COLO829 (cell line): ENCODE results near the gene KRTAP4-2.
"Not testable (repeated sequence)": the region's sequence is repeated elsewhere in the genome, so short reads cannot be mapped to it uniquely, and the experiment has no call there.

Source experiments
- DNase-seq: peaks from one replicate; pipeline ENCODE4 v3.0.0; 2012; ENCODE audit warnings: low spot score

KRTAP4-2 gene

DNA sequence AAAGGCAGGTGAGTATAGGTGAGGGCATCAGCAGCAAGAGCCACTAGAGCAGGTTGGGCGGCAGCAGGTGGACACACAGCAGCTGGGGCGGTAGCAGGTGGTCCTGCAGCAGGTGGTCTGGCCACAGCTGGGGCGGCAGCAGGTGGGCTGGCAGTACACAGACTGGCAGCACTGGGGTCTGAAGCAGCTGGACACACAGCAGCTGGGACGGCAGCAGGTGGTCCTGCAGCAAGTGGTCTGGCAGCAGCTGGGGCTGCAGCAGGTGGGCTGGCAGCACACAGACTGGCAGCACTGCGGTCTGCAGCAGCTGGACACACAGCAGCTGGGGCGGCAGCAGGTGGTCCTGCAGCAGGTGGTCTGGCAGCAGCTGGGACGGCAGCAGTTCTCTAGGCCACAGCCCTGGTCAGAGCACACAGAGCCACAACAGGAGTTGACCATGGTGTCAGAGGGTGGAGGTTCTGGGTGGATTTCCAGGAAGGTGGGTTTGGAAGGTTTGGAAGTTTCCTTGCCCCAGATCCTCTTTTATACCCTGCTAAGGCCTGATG, at the start of gene KRTAP4-2:
TSS of gene KRTAP4-2 (minus strand) at position 495 of the 545 bp plus-strand sequence. CDS start at position 438, 57 bp downstream.
- no peak for DNase-seq

DNA sequence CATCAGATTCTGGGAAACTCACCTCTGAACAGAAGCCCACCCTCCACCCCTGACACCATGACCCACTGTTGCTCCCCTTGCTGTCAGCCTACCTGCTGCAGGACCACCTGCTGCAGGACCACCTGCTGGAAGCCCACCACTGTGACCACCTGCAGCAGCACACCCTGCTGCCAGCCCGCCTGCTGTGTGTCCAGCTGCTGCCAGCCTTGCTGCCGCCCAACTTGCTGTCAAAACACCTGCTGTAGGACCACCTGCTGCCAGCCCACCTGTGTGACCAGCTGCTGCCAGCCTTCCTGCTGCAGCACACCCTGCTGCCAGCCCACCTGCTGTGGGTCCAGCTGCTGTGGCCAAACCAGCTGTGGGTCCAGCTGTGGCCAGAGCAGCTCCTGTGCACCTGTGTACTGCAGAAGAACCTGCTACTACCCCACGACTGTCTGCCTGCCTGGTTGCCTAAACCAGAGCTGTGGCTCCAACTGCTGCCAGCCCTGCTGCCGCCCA, 48.6 kb upstream of the KRTAP4-2 start, which contains the start of gene KRTAP9-2:
TSS of gene KRTAP9-2 (plus strand) at position 51 of the 498 bp plus-strand sequence. CDS start at position 58, 7 bp downstream.
- DNase-seq, result not testable (repeated sequence)

DNA sequence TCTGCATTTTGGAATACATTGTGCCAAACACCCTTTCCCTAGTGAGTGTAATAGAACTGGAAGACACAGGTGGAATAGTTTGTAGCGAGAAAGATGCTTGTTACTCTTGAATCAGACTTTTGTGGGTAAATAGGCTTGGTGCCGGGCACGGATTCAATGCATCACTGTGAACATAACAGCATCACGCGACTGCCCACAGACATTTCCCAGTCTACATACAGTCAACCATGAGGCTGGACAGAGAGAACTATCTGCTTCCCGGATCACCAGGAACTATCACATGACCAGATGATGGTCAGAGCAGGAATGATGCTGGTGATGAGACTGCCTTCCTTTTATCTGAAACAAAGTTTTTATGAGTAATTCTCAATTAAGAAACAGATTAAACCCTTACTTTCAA, 48.0 kb upstream of the KRTAP4-2 start:
- peak; percentile 41 for DNase-seq

DNA sequence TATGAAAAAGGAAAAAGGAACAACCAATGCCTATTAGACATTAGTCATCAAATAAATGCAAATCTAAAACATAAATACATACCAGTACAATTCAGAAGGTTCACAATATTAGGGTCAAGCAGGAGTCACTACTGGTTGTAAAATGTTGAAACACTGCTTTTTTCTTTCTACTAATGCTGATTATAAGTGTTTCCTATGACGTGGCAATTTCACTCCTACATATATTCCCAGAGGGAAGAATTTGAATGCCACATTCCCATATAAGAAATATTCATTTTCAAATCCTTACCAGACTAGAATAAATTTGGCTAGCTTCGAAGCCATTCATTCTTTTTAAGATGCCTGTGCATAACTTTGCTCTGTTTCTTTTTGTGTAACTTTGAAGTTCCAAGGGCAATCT, 45.8 kb upstream of the KRTAP4-2 start:
- DNase-seq, result peak; percentile 57

DNA sequence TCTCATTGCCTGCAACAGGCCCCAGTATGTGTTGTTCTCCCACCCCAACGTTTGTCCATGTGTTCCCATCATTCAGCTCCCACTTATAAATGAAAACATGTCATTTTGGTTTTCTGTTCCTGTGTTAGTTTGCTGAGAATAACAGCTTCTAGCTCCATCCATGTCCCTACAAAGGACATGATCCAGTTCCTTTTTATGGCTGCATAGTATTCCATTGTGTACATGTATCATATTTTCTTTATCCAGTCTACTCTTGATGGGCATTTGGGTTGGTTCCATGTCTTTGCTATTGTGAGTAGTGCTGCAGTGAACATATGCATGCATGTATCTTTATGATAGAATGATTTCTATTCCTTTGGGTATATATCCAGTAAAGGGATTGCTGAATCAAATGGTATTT, 37.7 kb upstream of the KRTAP4-2 start:
- no peak for DNase-seq

DNA sequence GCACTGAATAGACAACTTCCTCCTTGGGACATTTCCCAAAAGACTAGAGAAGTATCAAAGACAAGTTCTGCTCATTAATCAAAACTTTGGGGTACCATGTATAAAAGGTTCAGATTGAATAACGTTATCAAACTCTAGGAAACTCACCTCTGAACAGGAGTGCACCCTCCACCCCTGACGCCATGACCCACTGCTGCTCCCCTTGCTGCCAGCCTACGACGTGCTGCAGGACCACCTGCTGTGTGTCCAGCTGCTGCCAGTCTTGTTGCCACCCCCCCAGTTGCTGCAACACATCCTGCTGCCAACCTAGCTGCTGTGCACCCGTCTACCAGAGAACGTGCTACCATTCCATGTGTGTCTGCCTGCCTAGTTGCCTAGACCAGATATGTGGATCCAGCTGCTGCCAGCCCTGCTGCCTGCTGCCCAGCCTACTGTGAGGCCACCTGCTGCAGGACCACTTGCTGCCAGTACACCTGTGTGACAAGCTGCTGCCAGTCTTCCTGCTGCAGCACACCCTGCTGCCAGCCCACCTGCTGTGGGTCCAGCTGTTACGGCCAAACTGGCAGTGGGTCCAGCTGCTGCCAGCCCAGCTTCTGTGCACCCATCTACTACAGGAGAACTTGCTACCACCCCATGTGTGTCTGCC, 34.6 kb upstream of the KRTAP4-2 start:
- DNase-seq, result no peak

DNA sequence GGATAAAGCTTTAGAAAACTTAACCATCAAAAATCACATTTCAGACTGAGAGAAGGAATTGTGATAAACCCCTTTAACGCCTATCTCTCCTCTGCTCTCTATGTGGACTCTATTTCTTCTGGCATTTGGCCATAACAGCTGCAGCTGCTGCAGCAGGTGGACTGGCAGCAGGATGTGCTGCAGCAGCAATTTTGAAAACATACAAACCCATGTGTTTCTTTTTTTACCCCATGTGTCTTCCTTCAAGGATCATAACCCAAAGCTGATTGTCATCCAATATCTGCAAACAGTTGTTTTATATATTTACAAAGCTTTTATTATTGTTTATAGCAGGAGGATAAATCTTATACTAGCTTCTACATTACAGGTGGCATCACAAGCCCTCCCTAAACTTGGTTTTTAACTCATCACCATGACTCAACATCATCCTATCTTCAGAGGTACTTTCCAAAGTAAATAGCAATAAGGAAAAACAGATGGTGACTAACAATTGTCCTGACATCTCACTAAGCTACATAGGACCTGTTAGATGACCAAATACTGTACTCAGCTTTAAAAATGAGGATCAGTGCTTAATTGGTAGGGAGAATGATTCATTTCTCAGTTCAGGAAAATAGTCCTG, 33.9 kb upstream of the KRTAP4-2 start:
- no peak for DNase-seq

DNA sequence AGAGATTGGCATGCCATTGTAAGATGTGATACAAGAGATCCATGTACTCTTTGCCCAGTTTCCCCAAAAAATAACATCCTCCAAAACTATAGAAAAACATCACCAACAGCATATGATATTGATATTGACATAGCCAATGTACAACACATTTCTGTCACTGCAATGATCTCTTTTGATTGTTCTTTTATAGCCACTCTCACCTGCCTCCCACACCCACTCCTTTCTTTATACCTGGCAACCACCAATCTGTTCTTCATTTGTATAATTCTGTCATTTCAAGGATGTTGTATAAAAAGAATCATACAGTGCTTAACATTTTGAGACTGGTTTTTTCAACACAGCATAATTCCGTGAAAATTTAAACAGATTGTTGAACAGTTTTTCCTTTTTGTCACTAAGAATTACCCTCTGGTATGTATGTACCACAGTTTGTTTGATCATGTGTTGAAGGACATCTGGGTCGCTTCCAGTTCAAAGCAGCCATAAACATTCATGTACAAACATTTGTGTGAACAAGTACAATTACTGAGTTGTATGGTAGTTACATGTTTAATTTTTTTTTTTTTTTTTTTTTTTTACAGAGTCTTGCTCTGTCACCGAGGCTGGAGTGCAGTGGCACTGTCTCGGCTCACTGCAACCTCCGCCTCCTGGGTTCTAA, 21.5 kb upstream of the KRTAP4-2 start:
- DNase-seq, result no peak

DNA sequence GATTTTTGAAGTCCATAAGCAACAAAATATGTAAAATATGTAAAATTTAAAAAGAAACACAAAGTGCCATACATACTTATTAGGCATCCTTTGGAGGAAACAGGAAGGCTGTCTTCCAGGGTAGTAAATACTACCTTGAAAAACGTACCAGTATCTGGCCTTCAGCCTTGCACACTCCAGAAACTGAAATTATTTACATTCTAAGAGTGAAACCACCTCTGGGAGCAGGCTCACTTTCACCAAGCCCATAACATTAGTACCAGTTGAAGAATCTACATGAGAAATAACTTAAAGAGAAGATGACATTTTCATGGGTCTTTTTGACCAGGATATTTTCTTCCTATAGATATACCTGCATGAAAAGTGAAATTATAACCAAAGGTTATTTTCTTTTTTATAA, 18.0 kb upstream of the KRTAP4-2 start:
- DNase-seq, result no peak

DNA sequence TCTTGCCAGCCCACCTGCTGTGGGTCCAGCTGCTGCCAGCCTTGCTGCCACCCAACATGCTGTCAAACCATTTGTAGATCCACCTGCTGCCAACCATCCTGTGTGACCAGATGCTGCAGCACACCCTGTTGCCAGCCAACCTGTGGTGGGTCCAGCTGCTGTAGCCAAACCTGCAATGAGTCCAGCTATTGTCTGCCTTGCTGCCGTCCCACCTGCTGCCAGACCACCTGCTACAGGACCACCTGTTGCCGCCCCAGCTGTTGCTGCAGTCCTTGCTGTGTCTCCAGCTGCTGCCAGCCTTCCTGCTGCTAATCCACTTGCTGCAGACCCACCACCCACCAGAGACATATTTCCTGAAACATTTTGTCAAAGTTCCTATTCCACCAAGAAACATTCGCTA, 12.3 kb upstream of the KRTAP4-2 start:
- no peak for DNase-seq

DNA sequence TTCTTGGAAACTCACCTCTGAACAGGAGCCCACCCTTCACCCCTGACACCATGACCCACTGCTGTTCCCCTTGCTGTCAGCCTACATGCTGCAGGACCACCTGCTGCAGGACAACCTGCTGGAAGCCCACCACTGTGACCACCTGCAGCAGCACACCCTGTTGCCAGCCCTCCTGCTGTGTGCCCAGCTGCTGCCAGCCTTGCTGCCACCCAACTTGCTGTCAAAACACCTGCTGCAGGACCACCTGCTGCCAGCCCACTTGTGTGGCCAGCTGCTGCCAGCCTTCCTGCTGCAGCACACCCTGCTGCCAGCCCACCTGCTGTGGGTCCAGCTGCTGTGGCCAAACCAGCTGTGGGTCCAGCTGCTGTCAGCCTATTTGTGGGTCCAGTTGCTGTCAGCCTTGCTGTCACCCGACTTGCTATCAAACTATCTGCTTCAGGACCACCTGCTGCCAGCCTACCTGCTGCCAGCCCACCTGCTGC, 11.9 kb upstream of the KRTAP4-2 start, which contains the start of gene KRTAP9-1:
TSS of gene KRTAP9-1 (plus strand) at position 51 of the 482 bp plus-strand sequence. CDS start at position 51, 0 bp downstream.
- DNase-seq, result not testable (repeated sequence)

DNA sequence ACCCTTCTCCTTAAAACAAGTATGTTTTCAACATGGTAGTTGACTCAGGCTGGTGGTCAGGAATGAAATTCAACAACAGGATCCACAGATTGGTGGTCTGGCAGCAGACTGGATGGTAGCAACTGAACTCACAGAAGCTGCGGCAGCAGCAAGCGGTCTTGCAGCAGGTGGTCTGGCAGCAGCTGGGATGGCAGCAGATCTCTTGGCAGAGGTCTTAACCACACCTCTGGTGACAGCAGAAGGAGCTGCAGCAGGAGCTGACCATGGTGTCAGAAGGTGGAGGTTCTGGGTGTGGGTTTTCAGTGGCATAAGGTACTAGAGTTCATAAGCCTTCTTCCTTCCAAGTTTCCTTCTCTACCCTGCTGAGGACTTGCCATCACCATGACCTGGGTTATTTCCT, 8.9 kb upstream of the KRTAP4-2 start:
- DNase-seq, result no peak

DNA sequence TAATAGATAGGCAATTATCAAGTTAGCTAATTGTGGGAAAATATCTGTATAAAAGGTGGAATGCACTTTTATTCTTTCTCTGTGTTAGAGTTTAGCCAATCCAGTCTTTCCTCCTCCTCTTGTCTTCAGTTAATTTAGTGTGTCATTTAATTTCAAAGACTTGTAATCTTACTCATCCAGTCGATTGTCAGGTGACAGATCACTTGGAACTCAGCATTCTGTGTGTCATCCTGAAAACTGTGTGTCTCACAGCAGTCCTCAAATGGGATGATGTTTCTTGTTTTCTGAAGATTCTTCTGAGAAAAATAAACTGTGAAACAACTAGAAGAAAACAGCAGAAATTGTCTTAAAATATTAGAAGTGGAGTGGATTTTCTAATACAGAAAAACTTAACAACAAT, 7.0 kb upstream of the KRTAP4-2 start:
- no peak for DNase-seq

DNA sequence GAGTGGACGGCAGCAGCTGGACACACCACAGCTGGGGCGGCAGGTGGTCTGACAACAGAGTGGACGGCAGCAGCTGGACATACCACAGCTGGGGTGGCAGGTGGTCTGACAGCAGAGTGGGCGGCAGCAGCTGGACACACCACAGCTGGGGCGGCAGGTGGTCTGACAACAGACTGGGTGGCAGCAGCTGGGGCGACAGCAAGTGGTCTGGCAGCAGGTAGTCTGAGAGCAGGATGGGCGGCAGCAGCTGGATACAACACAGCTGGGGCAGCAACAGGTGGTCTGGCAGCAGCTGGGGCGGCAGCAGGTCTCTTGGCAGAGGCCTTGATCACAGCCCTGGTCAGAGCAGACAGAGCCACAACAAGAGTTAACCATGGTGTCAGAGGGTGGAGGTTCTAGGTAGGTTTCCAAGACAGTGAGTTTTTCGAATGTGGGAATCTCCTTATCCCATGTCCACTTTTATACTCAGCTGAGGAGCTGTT, 6.5 kb upstream of the KRTAP4-2 start, which contains the start of gene KRTAP4-1:
TSS of gene KRTAP4-1 (minus strand) at position 432 of the 482 bp plus-strand sequence. CDS start at position 375, 57 bp downstream.
- no peak for DNase-seq

DNA sequence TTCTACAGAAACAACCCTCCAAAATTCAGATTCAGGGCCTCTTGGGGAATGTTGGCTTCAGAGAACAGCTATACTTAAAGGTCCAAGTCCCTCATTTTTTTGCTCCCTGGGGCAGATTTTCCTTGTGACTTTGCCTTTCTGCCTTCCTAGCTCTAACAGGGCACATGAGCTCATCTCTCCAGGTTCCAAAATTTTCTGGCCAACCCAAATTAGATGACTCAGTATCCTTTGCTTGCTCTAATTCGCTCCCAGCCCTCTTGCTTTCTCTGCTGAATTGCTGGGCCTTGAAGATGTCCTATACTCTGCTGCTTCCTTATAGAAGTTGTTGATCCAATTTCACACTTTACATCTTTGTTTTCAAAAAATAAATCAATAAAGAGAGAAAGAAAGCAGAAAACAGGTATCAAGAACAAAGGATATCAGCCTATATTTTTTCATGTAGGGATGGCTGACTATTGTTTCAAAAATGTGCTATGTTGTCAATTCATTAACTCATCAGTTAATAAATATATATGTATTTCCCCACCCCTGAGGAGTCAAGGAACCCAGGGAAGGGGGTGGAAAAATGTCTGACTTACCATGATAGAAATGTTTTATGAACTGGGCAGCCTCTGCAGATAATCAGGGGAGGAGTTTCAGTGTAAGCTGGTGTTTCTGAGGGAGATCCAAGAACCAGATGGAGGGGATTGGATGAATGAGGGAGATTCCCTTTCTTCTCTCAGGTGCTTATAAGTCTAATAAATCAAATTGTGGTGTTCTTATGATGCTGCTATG, 1.0 kb upstream of the KRTAP4-2 start:
- DNase-seq, result no peak

DNA sequence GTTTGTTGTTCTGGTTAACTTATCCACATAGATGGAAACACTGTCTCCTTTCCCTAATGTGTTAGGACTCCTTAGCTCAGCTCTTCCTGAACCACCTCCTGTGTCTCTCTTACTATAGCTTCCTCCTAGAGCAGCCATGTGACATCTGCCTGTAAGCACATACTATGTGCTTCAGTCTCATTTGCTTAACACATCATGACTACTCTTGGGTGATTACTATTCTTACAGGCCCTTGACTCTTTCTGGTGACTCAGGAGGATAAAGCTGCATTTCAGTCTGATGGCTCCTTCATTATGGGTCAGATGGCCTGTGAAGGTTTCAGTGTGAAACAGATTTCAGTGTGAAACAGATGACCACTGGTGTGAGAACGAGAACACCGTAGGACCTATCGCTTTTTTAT, 320 bp upstream of the KRTAP4-2 start:
- no peak for DNase-seq

DNA sequence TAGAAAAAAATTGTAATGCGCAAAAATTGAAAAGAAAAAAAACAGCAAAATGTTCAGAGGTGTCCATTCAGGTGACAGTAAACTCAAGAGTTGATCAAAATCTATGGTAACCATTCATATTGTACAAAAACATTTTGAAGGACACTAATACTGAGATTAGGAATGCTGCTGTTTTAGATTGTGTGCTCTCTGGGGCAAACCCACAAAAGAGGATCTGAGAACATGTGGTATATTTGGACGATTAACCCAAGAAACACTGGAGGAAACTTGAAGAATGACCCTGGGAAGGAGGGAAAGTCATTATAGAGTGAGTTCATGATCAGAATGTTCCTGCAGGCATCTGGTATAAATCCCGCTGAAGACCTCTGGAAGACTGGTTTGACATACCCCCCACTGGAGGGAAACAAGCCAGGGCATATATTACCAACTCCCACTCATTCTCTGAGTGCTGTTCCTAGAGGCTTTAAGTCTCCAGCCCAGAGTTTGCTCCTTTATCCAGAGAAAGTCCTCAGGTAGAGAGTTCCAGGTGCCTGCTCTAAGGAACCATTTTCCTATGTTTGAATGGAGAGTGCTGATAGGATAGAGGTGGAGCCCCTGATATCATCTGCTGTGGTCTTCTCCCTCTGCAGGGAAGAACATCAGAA, 1.2 kb downstream of the KRTAP4-2 start:
- no peak for DNase-seq

DNA sequence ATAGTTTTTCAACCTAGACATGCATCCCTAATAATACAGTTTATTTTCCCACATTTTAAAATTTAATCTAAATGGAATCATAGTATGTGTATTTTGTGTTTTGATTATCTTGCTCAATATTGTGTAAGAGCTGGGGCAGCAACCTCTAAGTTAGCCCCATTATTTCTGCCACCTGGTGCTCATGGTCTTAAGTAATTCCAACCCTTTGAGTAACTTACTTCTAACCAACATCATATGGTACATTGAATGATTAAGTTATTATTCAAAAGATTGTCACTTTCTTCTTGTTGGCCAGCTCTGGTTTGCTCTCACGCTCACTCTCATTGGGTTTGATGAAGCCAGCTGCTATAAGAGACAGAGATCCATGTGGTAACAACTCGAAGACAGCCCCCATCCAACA, 6.1 kb downstream of the KRTAP4-2 start:
- DNase-seq, result no peak

DNA sequence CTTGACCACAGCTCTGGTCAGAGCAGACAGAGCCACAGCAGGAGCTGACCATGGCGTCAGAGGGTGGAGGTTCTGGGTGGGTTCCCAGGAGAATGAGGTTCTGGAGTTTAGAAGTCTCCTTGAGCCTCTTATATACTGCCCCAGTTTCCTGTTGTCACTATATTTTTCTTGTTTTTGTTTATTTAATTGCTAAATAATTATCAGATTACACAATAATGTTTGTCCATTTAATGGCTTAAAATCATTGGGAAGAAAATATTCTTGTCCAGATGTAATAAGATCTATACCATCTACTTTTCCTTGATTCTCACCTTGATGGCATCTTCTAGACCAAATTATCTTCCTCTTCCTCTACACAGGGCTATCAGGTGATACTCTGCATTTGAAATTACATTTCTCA, 9.9 kb downstream of the KRTAP4-2 start, which contains the start of gene KRTAP4-3:
TSS of gene KRTAP4-3 (minus strand) at position 101 of the 400 bp plus-strand sequence. CDS start at position 52, 49 bp downstream.
- DNase-seq, result no peak

DNA sequence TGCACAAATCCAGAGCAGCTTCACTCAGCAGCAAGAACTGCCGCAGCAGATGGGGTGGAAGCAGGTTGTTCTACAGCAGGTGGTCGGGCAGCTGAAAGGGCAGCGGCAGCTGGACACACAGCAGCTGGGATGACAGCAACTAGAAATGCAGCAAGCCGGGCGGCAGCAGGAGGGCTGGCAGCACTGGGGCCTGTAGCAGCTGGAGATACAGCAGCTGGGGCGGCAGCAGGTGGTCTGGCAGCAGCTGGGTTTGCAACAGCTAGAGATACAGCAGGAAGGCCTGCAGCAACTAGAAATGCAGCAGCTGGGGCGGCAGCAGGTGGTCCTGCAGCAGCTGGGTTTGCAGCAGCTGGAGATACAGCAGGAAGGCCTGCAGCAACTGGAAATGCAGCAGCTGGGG, 10.5 kb downstream of the KRTAP4-2 start:
- DNase-seq, result no peak

DNA sequence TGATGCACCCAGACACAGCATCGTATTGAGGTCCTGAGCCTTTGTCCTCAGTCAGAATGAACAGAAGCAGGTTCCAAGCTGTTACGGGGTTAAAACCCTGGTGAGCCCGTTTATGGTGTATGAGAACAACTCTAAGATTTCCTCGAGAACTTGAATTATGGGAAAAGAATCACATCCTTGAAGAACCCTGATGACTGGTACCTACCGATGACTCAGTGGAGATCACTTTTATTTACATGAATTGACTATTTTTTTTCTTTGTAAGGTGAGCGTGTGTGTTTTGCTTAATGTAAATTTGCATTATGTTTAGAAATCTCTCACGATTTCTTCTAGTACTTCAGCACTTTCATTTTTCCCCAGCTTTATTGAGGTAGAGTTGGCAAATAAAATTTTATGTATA, 14.2 kb downstream of the KRTAP4-2 start:
- DNase-seq, result no peak
